HG02798 (cell line): ENCODE results near the gene P2RX6.

ENCODE experiments used
- ATAC-seq: cut with Tn5 transposase; IDR thresholded peaks from one replicate; pipeline ENCODE4 v1.9.1; 2021; ENCODE audit warnings: mild to moderate bottlenecking; ENCODE audit not compliant: unreplicated experiment, poor library complexity

P2RX6 gene

GRCh38 chr22:20979243-20979809 is 35.6 kb upstream of the P2RX6 start:
- no peak for ATAC-seq

- ATAC-seq, result no peak
Observed at GRCh38 chr22:20979940-20980453, 35.0 kb upstream of the P2RX6 start.

GRCh38 chr22:20980523-20980922 is 34.4 kb upstream of the P2RX6 start:
- no peak for ATAC-seq

- no peak for ATAC-seq
Observed at GRCh38 chr22:20980938-20981722, 33.8 kb upstream of the P2RX6 start.

- ATAC-seq, result peak; percentile 88
Observed at GRCh38 chr22:20981787-20982562, 33.0 kb upstream of the P2RX6 start, which contains the start of gene LZTR1. Gene LZTR1, plus strand, starts transcription at chr22:20982297. Its CDS starts 75 bp downstream, at chr22:20982372.

GRCh38 chr22:20982563-20982882 is 32.4 kb upstream of the P2RX6 start:
- peak; percentile 14 for ATAC-seq

GRCh38 chr22:20983081-20983771 is 31.7 kb upstream of the P2RX6 start:
- no peak for ATAC-seq

- ATAC-seq, result no peak
Observed at GRCh38 chr22:20985720-20986119, 29.2 kb upstream of the P2RX6 start.

GRCh38 chr22:20986365-20986764 is 28.6 kb upstream of the P2RX6 start:
- ATAC-seq, result no peak

- ATAC-seq, result no peak
Observed at GRCh38 chr22:20987375-20987774, 27.6 kb upstream of the P2RX6 start.

- no peak for ATAC-seq
Observed at GRCh38 chr22:20988573-20989322, 26.2 kb upstream of the P2RX6 start.

- no peak for ATAC-seq
Observed at GRCh38 chr22:20989323-20990138, 25.4 kb upstream of the P2RX6 start.

- no peak for ATAC-seq
Observed at GRCh38 chr22:20990184-20991180, 24.5 kb upstream of the P2RX6 start.

- no peak for ATAC-seq
Observed at GRCh38 chr22:20991252-20992055, 23.5 kb upstream of the P2RX6 start.

- no peak for ATAC-seq
Observed at GRCh38 chr22:20992056-20992442, 22.9 kb upstream of the P2RX6 start.

GRCh38 chr22:20992456-20993303 is 22.3 kb upstream of the P2RX6 start:
- no peak for ATAC-seq
